ENCODE measurements around the gene ZBTB44.

DNA sequence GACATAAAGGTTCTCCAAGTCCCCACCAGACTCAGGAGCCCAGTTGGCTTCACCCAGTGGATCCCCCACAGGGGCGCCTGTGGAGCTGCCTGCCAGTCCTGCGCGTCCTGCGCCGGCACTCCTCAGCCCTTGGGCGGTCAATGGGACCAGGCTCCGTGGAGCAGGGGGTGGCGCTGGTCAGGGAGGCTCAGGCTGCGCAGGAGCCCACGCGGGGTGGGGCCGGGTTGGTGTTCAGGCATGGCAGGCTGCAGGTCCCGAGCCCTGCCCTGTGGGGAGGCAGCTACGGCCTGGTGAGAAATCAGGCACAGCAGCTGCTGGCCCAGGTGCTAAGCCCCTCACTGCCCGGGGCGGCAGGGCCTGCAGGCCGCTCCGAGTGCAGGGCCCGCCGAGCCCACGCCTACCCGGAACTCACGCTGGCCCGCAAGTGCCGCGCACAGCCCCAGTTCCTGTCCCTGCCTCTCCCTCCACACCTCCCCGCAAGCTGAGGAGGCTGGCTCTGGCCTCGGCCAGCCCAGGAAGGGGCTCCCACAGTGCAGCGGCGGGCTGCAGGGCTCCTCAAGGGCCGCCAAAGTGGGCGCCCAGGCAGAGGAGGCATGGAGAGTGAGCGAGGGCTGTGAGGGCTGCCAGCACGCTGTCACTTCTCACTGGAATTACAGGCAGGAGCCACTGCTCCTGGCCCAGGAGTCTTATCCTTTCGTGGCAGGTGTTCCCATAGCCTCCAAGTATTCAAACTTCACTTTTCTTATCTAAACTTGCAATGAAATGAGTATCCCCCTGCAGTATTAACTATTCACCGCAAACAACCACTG lies 22.8 kb upstream of the ZBTB44 start:
- TF ChIP-seq, protein P1, sequence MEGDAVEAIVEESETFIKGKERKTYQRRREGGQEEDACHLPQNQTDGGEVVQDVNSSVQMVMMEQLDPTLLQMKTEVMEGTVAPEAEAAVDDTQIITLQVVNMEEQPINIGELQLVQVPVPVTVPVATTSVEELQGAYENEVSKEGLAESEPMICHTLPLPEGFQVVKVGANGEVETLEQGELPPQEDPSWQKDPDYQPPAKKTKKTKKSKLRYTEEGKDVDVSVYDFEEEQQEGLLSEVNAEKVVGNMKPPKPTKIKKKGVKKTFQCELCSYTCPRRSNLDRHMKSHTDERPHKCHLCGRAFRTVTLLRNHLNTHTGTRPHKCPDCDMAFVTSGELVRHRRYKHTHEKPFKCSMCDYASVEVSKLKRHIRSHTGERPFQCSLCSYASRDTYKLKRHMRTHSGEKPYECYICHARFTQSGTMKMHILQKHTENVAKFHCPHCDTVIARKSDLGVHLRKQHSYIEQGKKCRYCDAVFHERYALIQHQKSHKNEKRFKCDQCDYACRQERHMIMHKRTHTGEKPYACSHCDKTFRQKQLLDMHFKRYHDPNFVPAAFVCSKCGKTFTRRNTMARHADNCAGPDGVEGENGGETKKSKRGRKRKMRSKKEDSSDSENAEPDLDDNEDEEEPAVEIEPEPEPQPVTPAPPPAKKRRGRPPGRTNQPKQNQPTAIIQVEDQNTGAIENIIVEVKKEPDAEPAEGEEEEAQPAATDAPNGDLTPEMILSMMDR (IDR thresholded peaks at IDR 0.05) = no peak
- TF ChIP-seq TCF7L2 (IDR thresholded peaks at IDR 0.05; ENCODE audit: low read depth, low read length) (no peak), SIN3A (IDR thresholded peaks at IDR 0.05; ENCODE audit: borderline replicate concordance, insufficient read depth, low read depth, low read length) (no peak), POLR2AphosphoS5 (IDR thresholded peaks at IDR 0.05; ENCODE audit: low read depth, low read length) (no peak), REST (IDR thresholded peaks at IDR 0.05; ENCODE audit: insufficient read depth in 1 of 2, low read depth in 2 of 2, low read length in 1 of 2) (no peak)
